ENCODE measurements around the gene CACNG1.

The CACNG1 gene, protein sequence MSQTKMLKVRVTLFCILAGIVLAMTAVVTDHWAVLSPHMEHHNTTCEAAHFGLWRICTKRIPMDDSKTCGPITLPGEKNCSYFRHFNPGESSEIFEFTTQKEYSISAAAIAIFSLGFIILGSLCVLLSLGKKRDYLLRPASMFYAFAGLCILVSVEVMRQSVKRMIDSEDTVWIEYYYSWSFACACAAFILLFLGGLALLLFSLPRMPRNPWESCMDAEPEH

DNA sequence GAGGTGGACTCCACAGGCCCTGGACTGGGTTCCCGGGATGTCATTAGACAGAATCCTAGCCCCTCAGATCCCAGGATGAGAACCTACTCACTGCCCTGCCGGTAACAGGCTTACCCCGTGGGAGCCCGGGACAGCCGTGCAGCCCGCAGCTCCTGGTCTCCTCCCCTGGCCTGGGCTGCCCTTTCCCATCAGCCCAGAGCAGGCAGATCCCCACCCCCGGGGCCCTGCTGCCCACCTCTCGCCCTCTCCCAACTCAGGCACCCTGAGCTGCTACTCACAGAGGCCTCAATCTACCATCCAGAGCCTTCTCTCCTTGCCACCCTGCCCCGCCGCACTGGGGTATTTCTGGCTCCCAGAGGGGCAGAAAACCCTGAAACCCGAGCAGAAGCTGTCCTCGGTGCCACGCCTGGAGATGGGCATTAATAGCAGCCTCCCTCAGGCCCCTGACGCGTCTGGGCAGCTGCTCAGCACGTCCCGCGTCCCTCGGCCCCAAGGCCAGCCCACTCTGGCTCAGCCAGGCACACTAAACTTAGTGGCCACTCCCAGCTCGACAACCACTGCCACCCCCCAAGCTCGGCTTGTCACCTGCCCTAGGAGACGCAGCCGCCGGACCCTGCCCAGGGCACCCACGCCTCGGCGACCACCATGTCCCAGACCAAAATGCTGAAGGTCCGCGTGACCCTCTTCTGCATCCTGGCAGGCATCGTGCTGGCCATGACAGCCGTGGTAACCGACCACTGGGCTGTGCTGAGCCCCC, at the start of gene CACNG1:
Gene CACNG1 (plus strand): TSS at position 539 of the 757 bp plus-strand sequence. CDS start 107 bp downstream, at position 646.
- DNase-seq: no peak

DNA sequence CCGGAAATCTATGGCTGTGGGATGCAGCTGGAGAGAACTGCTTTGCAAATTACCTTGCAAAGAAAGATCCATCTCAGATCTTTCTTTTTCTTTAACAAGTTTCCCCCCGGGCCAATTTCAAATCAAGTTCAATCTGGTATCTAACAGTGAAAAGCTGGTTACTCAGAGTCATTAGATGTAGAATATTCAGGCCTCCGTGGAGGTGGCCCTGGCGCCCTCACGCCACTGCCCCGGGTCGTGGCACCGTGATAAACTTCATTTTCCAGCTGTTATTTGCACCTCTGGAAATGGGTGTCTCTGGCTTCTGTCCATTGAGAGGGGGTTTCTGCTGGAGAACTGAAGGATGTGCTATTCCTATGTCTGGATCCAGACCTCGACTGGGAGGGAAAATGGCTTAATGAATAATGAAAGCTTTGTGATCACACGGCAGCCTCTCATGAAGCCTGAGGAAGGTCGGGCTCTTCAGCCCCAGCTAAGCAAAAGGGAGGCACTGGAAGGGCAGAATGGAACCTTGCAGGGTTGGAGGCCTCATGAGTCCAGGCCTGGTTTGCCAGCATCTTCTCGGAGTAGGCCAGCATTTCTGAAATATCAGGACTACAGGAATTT, 49.3 kb upstream of the CACNG1 start:
- DNase-seq: no peak

DNA sequence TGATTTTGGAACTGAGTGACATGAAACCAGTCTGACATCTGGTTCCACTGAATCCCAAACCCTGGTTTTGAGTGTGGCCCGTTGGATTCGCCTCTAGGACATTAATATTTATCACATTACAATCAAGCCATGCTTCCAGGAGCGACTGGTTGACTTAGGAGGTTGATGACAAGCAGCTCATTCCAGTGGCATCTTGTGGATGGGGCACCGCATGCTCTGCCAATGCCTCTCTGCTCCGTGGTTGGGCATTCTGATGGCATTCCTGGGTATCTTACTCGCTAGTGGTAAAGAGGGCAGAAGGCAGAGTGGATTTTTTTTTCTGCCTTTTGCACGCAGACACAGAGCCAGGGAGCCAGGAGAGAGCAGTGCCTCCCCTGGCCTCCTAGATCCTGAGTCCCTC, 48.4 kb upstream of the CACNG1 start:
- DNase-seq: no peak

DNA sequence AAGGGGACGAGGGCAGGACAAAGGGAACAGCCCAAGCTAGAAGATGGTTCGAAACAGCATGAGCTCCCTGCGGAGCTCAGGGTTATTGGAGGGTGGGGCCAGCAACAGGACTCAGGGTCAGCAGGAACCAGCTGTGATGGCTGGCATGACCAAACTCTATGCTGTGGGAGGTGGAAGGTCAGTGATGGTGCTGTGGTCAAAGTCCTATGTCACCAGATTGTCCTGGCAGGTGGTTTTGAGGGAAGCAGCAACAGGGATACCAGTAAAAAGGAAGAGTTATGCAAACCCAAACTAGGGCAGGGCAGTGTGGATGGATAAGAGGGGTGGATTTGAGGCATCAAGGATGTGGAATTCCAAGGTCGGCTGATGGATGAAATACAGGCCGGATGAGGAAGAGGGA, 47.4 kb upstream of the CACNG1 start:
- no peak for DNase-seq

DNA sequence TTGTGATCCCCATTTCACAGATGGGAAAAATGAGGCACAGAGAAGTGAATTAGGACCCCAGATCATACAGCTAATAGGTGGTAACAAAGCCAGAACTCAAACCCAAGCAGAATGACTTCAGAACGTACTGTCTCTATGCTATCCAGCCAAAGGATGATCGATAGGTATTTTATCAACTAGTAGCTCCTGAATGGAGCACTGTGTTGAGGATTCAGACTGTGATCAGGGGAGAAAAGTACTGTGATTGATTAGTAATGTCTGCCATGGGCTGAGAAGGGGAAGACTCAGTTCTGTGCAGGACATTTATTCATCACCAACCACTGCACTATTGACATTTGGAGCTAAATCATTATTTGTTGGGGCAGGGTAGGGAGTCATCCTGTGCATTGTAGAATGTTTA, 41.1 kb upstream of the CACNG1 start:
- no peak for DNase-seq

DNA sequence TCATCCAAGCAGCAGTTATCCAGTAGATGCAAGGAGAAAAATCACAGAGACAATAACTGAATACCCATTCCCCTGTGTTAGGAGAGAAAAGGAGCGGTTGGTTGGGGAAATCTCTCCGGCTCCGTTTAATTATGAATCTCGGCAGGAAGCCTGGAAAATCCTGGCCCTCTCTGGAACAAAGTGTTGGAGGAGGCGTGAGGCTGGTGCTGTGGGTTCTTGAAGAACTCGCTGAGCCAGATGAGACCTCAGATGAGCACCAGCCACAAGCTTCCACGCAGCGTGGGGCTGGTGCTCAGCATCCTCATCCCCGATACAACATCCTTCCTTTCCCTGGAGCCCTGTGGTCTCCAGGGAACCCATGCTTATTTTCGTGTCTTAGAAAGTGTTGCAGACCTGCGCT, 40.2 kb upstream of the CACNG1 start:
- DNase-seq: no peak

DNA sequence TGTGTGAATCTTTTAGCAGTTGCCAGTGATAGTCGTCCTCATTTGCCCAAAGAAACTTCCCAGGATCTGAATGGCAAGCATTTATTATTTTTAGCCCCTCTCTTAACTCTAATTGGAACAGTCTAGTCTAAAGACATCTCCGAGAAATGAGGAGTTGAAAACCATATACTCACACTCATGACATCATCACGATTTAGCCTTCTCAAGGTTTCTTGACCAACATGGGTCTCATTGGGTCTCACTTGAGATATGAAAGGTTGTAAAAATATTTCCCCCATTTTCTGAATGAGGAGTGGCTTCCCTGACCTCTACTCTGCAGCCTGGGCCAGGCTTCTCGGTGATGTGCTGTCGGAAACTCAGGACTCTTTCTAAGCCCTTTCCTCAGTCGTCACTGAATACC, 37.1 kb upstream of the CACNG1 start:
- DNase-seq: no peak

DNA sequence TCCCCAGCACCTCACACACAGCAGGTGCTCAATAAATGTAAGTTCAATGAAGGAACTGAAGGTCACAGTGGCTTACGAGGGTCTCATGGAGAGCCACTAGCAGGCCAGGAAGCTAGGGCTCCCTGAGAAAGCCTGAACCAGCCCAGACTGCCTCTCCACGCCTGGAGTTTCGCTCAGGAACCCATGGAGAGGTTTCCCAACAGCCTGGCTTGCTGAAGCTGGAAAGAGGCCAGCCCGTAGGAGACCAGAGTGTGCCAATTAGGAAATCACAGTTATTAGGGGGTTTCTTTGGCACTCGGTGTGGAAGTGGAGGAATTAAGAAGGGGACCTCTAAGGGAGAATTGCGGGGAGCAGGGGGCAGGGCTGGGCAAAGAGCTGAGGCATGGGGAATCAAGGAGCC, 36.3 kb upstream of the CACNG1 start:
- DNase-seq: no peak

DNA sequence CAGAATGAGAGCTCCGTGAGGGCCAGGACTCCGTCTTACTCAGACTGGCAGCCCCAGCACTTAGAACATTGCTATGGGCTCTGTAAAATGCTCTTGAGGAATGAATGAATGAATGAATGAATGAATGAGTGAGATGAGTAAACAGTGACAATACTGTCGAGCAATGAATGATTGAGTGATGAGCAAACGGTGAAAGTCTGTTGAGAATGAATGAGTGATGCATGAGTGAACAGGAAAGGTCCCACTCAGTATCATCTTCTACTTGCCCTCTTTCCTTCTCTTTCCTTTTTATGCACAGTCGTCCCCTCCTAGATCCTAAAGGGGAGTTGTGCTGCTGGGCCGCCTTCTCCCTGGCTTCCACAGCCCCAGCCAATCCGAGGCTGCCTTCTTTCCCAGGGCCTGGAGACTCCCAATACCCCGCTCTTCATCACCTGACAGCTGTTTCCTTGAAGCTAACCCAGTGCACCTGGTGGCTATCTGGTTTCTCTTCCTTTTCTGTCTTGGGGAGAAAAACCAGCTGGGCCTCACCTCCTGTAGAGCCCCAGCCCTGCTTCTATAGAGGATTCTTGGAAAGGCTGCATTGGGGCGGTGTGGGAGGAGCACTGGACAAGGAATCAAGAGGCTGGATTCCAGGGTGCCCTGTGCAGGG, 32.7 kb upstream of the CACNG1 start:
- no peak for DNase-seq

DNA sequence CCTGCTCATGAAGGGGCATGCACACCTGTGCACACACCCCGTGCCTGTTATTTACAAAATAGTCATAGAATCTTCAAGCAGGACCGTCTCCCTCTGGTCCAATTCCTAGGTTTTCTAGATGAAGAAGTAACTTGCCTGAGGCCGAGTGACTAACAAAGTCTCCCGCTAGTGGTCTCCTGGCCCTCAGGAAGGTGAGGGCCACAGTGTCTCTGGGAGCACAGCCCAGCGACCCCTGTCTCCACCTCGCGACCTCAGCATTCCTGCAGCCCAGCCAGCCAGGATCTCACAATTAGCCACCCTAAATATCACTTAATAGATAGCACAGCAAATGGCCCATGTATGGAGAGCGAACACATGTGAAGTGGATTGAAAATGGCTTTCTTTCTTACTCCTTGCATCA, 30.5 kb upstream of the CACNG1 start:
- no peak for DNase-seq

DNA sequence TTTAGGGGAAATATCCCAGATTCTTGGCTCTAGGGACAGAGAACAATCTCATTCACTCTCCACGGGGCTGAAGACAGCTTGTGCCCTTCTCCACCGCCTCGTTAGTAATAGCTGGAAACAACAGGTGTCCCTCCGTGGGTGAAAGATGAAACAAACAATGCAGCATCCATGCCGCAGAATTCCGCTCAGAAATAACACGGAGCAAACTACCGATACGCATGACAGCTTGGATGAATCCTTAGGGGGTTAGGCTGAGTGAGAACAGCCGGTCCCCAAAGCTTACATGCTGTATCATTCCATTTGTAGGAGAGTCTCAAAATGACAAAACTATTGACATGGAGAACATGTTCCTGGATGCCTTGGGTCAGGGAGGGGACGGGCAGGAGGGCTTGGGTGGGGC, 29.4 kb upstream of the CACNG1 start:
- no peak for DNase-seq

DNA sequence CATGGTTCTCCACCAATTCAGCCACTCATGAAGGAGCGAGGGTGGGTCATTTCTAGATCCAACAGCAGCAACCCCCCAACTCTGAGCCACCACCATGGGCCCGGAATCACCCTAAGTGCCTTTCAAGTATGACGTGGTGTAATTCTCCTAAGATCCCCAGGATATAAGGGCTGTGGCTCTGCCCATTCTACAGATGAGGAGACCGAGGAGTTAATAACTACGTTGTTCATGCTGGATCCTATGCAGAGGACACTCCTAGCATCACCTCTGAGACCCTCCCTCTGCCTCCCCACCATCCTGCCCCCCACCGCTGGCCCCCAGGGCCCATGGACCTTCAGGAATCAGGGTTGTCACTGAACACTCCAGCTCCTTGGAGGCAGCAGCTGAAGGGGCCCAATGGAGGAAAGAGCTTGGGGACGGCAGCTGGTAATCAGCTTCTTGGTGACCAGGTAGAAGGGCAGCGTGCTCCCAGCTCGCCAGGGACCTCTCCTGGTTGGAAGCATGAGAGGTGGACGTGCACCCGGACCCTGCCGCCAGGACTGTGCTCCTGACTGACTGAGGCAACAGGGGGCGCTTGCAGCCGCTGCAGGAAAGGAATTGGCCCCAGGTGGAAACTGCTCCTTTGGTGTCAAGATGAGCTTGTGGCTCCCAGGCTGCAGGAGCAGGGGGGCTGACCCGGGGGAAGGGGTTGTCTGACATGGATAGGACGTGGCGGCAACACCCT, 28.2 kb upstream of the CACNG1 start:
- no peak for DNase-seq

DNA sequence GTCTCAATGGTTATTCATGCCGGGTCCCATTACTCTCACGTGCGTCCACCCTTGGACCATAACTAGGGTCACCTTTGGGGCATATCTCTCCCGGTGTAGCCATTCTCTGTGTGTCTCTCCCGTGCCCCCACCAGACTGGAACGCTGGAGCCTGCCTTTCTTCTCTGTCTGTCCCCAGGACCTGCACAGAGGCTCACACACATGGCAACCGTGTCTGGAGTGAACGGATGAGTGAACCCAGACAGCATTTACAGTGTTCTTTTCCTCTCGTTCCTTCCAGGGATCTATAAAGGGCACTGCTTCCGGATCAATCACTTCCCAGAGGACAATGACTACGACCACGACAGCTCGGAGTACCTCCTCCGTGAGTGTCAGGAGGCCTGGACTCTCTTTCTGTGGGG, 26.4 kb upstream of the CACNG1 start:
- no peak for DNase-seq

DNA sequence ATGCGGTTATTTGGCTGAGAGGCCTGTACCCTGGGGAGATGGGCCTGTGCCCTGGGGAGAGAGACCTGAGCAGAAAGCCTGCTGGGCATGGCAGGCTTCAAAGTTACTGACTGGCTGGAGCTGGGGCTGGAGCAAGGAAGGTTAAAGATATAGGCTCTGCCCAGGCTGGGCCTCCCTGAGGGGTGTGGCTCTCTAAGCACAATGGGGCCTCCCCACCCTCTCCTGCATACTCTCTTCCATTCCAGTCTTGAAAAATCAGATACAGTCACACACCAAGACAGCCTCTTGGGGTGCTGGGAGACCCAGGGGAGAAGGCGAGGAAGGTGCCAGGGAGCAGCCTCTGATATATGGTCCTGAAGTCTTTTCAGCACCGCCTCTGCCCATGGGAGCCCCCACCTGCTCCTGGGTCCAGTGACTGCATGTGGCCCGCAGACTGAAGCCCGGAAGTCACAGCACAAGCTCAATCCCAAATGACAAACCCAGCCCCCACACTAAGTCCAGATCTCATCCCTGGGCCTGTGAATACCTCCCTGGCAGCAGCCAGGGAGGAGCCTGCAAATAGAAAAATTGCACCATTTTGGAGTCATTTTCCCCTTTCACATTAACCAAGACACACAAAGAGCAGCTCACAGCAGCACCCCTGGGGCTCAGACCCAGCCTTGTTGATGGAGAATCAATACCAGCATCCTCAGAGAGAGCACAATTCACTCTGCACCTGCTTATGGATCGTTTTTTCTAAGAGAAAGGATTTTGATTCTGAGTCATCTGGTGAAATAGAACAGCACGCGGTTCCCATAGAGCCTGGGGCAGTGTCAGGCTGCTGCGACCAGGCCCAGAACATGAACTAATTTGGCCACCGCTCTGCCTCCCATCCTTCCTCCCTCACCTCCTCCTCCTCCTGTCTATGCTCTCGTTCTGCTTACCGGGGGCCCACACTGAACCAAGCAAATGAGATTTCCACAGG, 25.6 kb upstream of the CACNG1 start:
- no peak for DNase-seq

DNA sequence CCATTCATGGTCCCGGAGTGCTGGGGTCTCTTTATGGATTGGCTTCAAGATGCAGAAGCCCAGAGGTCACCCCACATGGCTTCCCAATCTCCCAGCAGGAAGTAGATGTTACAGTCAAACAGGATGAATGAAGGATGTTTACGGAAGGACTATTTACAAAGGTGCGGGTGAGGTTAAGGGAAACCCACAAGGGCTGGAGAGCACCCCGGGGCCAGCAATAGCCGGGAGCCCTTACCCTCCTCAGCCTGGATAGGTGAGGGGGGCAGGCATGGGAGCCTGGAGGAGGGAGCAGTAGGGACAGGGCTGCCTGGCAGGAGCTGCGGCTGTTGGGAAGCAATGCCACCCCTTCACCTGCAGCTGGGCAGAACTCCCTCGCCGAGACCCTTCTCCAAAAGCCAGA, 24.5 kb upstream of the CACNG1 start:
- DNase-seq: no peak

DNA sequence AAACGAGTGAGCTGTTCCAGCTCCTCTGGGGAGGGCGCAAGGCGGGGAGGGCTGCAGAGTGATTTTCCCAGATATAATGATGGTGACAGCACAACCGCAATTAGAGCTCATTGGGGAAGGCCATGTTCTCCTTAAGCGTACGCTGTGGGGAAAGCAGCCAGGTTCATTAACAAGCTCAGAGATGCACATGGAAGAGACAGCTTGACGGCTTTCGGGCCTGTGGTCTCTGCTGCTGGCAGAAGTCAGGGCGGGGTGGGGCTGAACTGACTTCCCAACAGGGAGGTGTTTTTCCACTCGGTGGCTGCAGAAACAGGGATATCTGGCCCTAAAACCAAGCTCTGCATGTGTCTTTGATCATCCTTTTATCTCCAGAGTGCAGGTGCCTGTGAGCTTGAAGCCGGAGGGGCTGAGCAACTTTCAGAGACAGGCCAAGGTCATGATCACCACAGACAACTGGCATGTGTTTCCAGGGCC, 24.0 kb upstream of the CACNG1 start:
- no peak for DNase-seq

DNA sequence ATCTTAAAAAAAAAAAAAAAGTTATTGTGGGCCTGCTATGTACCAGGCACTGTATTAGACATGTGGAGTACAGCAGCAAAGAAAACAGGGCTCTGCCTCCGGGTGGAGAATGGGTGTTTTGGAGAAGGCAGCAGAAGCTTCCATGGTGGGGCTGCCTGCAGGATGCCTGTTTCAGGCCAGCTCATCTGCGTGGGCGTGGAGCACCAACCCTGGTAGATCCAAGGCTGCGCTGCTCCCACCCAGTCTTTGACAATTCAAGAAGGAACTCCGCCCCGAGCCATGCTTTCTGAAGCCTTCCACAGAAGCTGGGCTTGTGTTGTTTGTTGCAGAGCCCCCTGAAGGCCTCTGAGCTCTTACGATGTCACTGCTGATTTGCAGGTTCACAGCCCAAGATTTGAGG, 23.2 kb upstream of the CACNG1 start:
- DNase-seq: no peak

DNA sequence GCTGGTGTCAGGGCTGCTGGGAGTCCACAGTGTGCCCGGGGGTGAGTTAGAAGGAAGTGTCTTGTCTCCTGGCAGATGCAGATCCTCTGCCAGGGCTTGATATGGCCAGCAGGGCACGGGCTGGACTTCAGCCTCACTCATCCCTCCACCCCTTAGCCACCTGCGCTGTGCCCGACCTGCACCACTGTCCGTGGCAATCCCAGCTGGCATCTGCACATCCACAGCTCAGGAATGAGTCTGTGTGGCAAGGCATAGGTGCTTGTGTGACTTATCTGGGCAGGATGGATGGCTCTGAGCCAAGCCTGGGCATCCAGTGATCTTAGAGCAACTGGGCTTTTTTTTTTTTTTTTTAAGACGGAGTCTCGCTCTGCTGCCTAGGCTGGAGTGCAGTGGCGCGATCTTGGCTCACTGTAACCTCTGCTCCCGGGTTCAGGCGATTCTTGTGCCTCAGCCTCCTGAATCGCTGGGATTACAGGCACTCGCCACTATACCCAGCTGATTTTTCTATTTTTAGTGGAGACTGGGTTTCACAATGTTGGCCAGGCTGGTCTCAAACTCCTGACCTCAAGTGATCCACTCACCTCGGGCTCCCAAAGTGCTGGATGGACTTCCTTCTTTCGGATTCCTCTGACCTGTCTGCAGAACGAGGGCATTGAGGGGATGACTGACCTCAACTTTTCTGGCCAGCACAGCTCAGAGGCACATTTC, 22.5 kb upstream of the CACNG1 start:
- no peak for DNase-seq

DNA sequence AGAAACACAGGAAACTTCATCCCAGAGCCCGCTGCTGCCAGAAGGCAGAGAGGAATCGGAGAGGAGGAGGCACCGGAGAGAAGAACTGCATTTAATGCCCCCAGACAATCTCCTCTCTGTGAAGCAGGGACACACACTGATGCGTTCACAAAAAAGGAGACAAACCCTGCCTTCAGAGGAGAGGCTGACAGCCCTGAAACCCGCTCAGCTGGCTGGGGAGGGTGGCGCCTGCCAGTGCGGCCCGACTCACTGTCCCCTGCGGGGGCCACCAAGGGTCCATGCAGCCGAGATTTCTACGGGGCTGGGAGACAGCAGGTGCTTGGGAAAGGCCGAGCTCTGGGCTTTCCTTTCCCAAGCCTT, 21.9 kb upstream of the CACNG1 start:
- DNase-seq: no peak

DNA sequence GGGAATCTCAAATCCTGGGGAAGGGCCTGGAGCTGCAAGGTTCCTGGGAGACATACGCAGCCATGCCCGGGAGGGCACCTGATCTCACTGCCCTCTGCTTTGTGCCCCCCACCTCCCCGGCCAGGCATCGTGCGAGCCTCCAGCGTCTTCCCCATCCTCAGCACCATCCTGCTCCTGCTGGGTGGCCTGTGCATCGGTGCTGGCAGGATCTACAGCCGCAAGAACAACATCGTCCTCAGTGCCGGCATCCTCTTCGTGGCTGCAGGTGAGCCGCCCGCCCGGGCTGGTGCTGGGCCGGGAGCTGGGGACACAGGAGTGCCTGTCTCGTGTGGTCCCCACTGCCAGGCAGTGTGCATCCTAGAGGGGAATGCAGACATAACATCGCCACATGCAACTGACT, 19.6 kb upstream of the CACNG1 start:
- DNase-seq: no peak

DNA sequence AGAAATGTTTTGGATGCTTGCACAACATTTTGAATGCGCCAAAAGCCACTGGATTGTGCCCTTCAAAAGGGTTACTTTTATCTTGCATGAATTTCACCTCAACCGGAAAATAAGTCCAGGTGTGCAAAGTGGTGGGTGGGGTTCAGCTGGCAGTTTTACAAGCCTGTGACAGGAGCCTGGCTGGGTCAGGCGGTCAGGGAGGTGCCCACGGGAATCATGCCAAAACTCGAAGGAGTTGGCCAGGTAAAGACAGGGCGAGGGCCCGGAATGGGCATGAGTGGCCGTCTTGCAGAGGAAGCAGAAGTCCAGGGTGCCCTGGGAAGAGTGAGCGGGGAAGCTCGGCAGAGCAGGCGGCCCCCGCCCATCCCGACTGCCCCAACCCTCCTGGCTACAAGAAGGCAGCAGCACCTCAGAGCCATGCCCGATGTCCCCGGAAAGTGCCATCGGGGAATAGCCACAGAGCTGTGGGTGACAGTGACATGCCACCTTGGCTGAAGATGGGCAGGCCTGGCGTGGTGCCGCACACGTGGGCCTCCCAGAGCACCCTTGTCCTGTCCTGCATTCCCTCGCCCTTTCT, 19.1 kb upstream of the CACNG1 start:
- no peak for DNase-seq

Measured in activated gamma-delta T cell treated with Interleukin-2 at 50 U/mL for 16 hours (primary cell).